ENCODE measurements around the gene OR4D1. TPM values are rescaled to one million over a fixed set of nuclear protein-coding genes. Genes with fewer than 3 reads are reported as not detected.

OR4D1 gene
- total and polyA plus RNA-seq, 2 of the 8 experiments (the other 6 are each of a cell fraction or from before 2014, with no cell fraction given) = 0.32 to 0.39 TPM

- TF ChIP-seq SAP30 (IDR thresholded peaks at IDR 0.05; ENCODE audit: insufficient read depth, insufficient replicate concordance, low read length) (no peak), KDM1A (IDR thresholded peaks at IDR 0.05; ENCODE audit: borderline replicate concordance, low read length) (no peak), ZNF274 (IDR thresholded peaks at IDR 0.05; ENCODE audit: borderline replicate concordance, extremely low read depth, low read length) (no peak), NANOG (IDR thresholded peaks at IDR 0.05; ENCODE audit: insufficient read depth, low read depth, low read length, poor library complexity, severe bottlenecking) (no peak), MAFK (IDR thresholded peaks at IDR 0.05; ENCODE audit: low read depth, low read length) (no peak), POU5F1 (IDR thresholded peaks at IDR 0.05; ENCODE audit: low read depth, low read length) (no peak), SIRT6 (IDR thresholded peaks at IDR 0.05; ENCODE audit: low read length) (no peak), BRCA1 (IDR thresholded peaks at IDR 0.05; ENCODE audit: low read depth, low read length) (no peak)
- no peak overlapping the region for H2BK20ac ChIP-seq (ENCODE audit: low read length)
- H2BK120ac ChIP-seq (replicated peaks; ENCODE audit: low read depth, low read length) = no peak overlapping the region
- peak overlapping the region; percentile 44 for H3K4ac ChIP-seq (replicated peaks; ENCODE audit: insufficient read length, low read depth, low read length)
- H2BK12ac ChIP-seq (ENCODE audit: low read depth, low read length) = no peak overlapping the region; the same call in 1 of the 2 replicates
- no peaks in the 10 kb centered on the region for H3K36me3 ChIP-seq (ENCODE audit: control insufficient read depth in 2 of 4, insufficient read depth in 4 of 4, low read length in 3 of 4)
- ChIA-PET POLR2A (ENCODE audit: partially characterized antibody) (interaction anchor here (1.2 kb wide), 2 partner anchors 27 to 334 kb away, joined by 3 read pairs; partner anchors contain the start of gene MRPS23), CTCF (ENCODE audit: partially characterized antibody) (interaction anchor here (0.6 to 3.0 kb wide), 5 partner anchors 12 to 286 kb away, joined by 3 to 14 read pairs (median 4); no protein-coding TSS in a partner anchor)
- H3K79me1 ChIP-seq (ENCODE audit: low read depth, low read length) = no peaks in the 10 kb centered on the region
- peaks cover 0 to 5% (median 0%) of the 10 kb centered on the region in 4 experiments; a peak in 1 of 7 replicates for H3K27me3 ChIP-seq (replicated peaks in 1 of 4; ENCODE audit: control insufficient read depth in 3 of 4, extremely low read depth in 1 of 4, insufficient read depth in 3 of 4, low read length in 3 of 4)
- no peak overlapping the region for H2BK5ac ChIP-seq (ENCODE audit: low read depth, low read length)
- no peak overlapping the region for H3K23ac ChIP-seq (ENCODE audit: insufficient read length)
- FAIRE-seq (no peak), DNase-seq (ENCODE audit: low read depth in 1 of 2, low spot score in 2 of 2) (peak in 1 of 2 experiments; percentile 23)
- H2AK5ac ChIP-seq (ENCODE audit: low read depth, low read length) = no peak overlapping the region
- no peaks in the 10 kb centered on the region for H3K9me3 ChIP-seq (ENCODE audit: insufficient read depth in 2 of 2, low read depth in 1 of 2, low read length in 1 of 2)
- no peak overlapping the region for H3K4me2 ChIP-seq (ENCODE audit: insufficient read depth in 1 of 2, low read depth in 2 of 2, low read length in 2 of 2)
- H3K27ac ChIP-seq (ENCODE audit: low read depth, low read length) = peak overlapping the region; percentile 7; the same call in 1 of the 2 replicates
- H3K79me2 ChIP-seq (ENCODE audit: control insufficient read depth in 1 of 2, insufficient read depth in 2 of 2, low read length in 2 of 2) = no peaks in the 10 kb centered on the region
- H4K5ac ChIP-seq (ENCODE audit: insufficient read length, low read depth, low read length) = no peak overlapping the region
- no peak overlapping the region for H3K4me3 ChIP-seq (ENCODE audit: extremely low read depth in 1 of 4, insufficient read depth in 2 of 4, low read depth in 3 of 4, low read length in 4 of 4)
- no peak overlapping the region for H3K18ac ChIP-seq (ENCODE audit: extremely low read depth, low read length)
- H3K56ac ChIP-seq (replicated peaks; ENCODE audit: insufficient read length, low read depth, low read length) = no peak overlapping the region
- H3K23me2 ChIP-seq (ENCODE audit: low read depth, low read length) = no peaks in the 10 kb centered on the region
- no peaks in the 10 kb centered on the region for H4K20me1 ChIP-seq (replicated peaks in 1 of 2; ENCODE audit: control insufficient read depth in 1 of 2, insufficient read depth in 2 of 2, low read length in 2 of 2)
- H3K14ac ChIP-seq (ENCODE audit: insufficient read length) = no peak overlapping the region
- H3K9ac ChIP-seq (replicated peaks in 1 of 4; ENCODE audit: extremely low read depth in 1 of 4, low read depth in 3 of 4, low read length in 3 of 4) = no peak overlapping the region
- peaks cover 0 to 5% (median 0%) of the 10 kb centered on the region in 4 experiments; a peak in 1 of 7 replicates for H3K4me1 ChIP-seq (replicated peaks in 1 of 4; ENCODE audit: control insufficient read depth in 3 of 4, insufficient read depth in 4 of 4, low read length in 3 of 4)
- H2BK15ac ChIP-seq (ENCODE audit: low read length) = peak overlapping the region; percentile 78; the same call in 1 of the 2 replicates
- 73% methylated on average over 9 of the region's 10 CpGs; no CpG with 5 or more reads in 1 of the 2 experiments for WGBS, 2 experiments (ENCODE audit: extremely low coverage in 1 of 2, insufficient coverage in 1 of 2, insufficient read length in 1 of 2, insufficient replicate concordance in 2 of 2, low coverage in 1 of 2, low lambda C conversion rate in 2 of 2, missing lambda C conversion rate in 1 of 2)
- peak overlapping the region; percentile 24; the same call in 1 of the 2 replicates for H2AFZ ChIP-seq (ENCODE audit: low read length)
- H4K91ac ChIP-seq (replicated peaks; ENCODE audit: insufficient read length, low read length) = no peak overlapping the region
- H4K8ac ChIP-seq (ENCODE audit: extremely low read depth, insufficient read depth, low read length) = peak overlapping the region; percentile 45; the same call in 1 of the 2 replicates
Observed at GRCh38 chr17:58184308-58184985, 36.3 kb downstream of the OR4D1 start.

Measured in H1 (cell line).